HS-5 (cell line): ENCODE results near the gene SERTAD4.
"Not testable (repeated sequence)": the region's sequence is repeated elsewhere in the genome, so short reads cannot be mapped to it uniquely, and the experiment has no call there.

Source experiments
- DNase-seq: peaks from one replicate; pipeline ENCODE4 v3.0.0-alpha.2; 2012; ENCODE audit warnings: low read depth

The SERTAD4 gene

DNA sequence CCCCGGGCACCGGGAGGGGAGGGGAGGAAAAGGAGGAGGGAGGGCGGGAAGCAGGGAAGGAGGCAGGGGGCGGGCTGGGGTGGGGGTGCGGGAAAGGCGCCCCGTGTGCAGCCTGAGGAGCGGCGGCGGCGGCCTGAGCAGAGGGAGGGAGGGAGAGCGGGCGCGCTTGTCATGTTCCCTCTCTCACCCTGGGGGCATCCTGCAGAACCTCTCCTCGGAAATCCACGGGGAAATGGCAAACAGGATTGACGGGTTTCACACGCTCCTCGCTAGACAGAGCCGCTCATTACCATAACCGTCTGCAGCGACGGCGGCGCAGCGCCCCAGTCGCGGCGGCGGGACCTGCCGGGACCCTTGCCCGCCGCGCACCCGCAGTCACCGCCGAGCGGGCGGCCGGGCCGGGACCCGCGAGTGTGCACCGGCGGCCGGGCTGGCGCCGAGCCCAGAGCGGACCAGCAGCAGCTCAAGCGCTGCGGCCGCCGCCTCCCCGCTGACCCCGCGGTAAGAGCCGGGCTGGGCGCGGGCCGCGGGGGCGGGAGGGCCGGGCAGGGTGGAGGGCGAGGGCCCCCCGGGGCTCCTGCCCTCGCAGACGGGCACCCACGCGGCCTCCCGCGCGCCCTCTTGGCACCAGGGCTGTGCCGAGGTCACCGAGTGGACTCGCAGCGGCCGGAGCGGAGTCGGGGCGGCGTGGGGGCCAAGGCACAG is at the start of gene SERTAD4:
Gene SERTAD4 (plus strand): TSS at position 286 of the 705 bp plus-strand sequence. CDS start 5,165 bp downstream, outside the sequence.
- DNase-seq, result no peak

DNA sequence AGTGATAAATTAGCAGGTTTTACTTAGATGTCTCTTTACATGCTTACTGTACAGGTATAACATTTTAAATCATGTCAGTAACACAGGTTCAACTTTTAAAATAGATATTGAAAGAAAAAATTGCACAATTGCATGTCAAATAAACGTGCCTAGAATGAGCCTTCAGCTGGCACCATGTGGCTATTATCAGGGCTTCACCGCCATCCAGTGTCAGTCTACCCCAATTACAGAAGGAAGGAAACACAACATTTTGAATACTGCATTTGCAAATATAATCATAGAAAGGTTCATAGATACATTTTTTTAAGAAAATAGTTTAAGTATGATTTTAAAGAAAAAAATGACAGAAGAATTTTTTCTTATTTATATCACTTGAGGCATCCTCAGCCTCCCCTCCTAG is 47.5 kb upstream of the SERTAD4 start:
- DNase-seq, result no peak

DNA sequence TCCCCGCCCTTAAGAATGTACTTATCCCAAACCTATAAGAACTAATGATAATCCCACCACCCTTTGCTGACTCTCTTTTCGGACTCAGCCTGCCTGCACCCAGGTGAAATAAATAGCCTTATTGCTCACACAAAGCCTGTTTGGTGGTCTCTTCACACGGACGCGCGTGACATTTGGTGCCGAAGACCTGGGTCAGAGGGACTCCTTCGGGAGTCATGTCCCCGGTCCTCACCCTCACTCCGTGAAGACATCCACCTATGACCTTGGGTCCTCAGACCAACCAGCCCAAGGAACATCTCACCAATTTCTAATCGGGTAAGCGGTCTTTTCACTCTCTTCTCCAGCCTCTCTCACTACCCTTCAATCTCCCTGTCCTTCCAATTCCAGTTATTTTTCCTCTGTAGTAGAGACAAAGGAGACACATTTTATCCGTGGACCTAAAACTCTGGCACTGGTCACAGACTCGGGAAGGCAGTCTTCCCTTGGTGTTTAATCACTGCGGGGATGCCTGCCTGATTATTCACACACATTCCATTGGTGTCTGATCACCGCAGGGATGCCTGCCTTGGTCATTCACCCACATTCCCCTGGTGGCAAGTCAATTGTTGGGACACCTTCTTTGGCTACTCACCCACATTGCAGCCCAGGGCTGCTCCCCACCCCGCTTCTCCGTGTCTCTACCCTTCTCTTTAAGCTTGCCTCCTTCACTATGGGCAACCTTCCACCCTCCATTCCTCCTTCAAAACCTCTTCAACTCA is 44.6 kb upstream of the SERTAD4 start:
- peak; percentile 65 for DNase-seq

DNA sequence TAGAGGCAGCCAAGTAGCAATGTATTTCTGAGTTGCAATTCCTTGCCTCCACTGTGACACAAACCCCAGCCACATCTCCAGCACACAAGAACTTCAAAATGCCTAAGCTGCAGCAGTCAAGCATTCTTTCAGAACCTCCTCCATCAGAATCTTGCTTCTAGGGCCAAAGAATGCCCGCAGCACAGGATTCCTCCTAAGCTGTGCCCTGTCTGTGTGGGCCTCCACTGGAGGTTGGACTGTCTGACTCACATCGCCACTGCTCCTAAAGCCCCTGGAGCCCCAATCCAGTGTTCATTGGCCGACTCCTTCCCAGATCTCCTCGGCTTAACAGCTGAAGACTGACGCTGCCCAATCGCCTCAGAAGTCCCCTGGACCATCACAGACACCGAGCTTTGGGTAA is 43.2 kb upstream of the SERTAD4 start:
- DNase-seq, result no peak

DNA sequence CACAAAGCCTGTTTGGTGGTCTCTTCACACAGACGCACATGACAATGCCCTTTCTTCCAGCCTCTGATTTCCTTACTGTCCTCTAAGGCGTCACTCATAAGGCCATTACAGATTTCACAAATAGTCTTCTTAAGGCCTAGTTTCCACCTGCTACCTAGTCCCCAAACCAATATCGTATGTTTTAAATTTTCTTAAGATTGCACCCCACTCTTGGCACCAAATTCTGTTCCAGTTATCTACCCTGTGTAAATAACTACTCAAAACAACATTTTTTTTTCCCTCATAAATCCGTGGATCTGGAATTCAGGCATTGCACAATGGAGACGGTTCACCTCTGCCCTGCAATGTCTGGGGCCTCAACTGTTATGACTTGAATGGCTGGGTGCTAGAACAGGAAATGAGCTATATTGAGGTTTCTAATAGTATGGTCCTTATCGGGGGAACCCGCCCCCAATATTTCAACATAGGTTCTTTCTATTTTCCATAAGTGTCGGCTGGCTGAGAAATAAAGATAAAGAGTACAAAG is 36.9 kb upstream of the SERTAD4 start:
- no peak for DNase-seq

DNA sequence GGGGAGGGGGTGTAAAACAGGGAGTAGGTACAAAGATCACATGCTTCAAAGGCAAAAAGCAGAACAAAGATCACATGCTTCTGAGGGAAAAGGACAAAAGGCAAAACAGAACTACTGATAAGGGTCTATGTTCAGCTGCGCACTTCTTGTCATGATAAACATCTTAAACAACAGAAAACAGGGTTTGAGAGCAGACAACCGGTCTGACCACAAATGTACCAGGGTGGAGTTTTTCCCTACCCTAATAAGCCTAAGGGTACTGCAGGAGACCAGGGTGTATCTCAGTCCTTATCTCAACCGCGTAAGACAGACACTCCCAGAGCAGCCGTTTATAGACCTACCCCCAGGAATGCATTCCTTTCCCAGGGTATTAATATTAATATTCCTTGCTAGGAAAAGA is 36.3 kb upstream of the SERTAD4 start:
- not testable (repeated sequence) for DNase-seq

DNA sequence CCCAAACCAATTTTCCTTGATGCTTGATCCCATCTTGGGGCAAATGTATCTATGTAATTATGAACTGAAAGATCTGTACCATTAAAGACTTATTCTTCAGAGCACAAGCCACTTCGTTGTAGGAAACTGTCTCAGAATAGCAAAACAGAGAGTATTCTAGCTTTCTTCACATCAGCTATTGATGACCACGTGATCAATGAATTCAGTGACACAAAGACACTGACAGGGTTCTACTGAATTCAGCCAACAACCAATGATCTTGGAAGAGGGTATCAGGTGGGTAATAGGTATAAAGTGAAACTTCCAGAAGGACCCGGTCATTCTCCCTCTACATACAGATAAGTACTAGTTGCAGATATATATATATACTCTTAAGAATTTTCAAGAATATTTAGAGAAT is 33.8 kb upstream of the SERTAD4 start:
- no peak for DNase-seq

DNA sequence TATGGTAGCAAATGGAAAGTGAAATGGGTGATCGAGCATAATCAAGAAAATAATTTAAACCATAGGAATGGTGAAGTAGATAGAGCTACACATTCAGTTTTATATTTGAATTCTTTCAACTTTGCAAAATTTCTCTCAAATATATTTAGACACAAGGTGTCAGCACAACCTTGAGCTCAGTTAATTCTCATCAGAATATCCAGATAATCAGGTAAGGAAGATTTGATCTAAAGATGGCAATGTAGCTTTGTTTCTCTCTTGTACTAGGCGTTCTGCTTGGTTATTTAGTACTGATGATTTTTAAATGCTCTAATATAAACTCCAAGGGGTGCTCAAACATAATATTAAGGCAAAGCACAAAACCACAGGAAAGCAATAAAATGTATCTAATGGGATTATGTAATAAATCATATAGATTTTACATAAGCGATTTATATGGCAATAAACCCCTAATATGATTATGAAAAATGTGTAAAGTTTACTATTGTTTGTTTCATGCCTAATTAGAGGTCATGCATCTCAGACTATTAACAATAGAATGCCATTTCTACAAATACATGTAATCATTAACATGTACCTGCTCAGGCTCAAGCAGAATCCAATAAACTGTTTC is 32.4 kb upstream of the SERTAD4 start:
- DNase-seq, result no peak

DNA sequence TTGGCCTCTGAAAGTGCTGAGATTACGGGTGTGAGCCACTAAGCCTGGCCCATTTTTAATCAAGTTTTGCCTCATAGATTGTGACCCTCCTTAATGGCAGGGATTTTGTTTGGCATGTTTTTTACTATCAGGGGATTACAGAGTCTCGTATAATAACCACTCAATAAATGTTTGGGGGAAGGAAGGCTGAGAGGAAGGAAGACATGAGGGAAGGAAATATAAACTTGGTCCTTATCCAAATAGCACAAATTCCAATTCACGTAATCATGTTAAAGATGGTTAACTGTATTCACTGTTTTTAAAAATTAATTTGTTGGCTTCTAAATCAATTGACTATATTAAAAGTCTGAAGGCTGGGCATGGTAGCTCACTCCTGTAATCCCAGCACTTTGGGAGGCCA is 30.9 kb upstream of the SERTAD4 start:
- DNase-seq, result peak; percentile 33

DNA sequence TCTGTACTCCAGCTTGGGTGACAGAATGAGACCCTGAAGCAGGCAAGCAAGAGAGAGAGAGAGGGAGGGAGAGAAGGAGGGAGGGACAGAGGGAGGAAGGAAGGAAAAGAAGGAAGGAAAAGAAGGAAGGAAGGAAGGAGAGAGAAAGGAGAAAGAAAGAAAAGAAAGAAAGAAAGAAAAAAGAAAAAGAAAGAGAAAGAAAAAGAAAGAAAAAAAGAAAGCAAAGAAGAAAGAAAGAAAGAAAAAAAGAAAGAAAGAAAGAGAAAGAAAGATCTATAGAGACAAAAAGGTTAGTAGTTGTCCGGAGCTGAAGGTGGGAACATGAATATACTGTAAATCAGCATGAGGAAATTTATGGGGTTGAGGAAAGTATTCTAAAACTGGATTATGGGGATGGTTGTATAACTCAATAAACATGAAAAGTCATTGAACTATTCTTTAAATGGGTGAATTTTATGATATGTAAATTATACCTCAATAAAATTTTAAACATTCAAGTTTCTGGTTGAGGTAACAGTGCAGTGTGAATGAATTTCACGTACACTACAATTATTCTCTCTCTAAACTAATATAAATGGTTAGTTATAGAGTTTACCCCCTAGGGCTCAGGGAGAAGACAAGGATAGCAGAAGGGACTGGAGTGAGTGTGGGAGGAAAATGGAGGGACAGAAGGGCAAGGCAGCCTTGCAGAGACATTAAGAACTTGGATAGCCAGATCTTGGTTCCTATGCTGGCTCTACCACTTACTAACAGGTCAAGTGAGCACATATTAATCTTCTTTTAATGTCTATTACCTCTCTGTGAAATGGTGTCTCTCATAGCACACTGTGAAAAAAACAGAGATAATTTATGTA is 24.8 kb upstream of the SERTAD4 start:
- no peak for DNase-seq

DNA sequence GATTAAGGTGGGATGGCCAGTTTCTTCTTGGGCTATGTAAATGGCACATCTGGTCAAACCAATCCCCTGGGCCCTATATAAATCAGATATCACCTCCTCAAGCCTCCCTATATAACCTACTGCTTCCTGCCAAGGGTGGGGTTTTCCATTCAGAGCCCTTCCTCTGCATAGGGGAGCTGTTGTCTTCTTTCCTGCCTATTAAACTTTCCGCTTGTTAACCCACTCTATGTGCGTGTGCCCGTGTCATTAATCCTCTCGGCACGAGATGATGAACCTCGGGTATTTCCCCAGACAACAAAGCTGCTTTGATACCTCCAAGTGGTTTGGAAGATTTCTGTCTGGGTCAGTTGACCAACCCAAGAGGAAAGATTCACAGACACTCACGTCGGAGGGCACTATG is 19.3 kb upstream of the SERTAD4 start:
- no peak for DNase-seq

DNA sequence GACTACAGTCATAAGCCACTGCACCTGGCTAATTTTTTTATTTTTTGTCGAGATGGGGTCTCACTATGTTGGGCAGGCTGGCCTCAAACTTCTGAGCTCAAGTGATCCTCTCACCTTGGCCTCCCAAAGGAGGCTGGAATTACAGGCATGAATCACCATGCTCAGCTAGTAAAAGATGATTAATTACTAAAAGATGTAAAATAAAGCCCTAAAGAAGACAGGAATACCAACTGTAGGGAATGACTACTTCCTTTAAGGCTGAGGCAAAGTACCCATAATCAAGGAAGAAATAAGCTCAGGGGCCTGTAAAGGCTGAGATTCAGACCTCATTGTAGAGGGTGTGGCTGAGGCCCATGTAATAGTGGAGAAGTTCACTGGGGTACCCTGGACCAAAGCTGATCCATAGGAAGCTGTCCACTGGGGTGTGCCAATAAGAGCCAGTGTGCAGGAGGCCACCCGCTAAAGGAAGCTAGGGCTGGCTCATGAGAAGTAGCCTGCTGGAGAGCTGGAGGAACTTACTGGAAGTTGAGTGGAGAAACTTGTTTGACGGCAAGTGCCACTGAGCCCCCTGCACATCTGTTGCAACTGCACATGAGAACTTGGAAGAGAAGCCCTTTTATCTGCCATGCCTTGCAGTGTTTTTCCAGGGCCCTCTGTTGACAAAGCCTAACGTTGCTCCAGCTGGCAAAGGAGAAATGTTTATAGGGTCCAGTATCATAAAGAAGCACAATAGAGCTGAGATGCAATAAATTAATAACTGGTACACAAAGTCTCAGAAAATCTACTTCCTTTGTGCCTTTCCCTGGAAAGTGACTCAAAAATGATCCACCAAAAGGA is 17.8 kb upstream of the SERTAD4 start:
- no peak for DNase-seq

DNA sequence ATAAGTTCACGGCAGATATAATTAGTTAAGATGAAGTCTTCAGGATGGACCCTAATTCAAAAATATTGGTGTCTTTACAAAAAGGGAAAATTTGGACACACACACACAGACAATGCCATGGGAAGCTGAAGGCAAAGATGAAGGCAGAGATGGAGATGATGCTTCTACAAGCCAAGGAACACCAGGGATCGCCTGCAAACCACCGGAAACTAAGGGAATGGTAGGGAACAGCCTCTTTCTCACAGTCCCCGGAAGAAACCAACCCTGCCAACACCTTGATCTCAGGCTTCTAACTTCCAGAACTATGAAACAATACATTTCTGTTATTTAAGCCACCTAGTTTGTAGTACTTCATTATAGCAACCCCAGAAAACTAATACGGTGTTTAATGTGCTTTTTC is 15.1 kb upstream of the SERTAD4 start:
- DNase-seq, result no peak

DNA sequence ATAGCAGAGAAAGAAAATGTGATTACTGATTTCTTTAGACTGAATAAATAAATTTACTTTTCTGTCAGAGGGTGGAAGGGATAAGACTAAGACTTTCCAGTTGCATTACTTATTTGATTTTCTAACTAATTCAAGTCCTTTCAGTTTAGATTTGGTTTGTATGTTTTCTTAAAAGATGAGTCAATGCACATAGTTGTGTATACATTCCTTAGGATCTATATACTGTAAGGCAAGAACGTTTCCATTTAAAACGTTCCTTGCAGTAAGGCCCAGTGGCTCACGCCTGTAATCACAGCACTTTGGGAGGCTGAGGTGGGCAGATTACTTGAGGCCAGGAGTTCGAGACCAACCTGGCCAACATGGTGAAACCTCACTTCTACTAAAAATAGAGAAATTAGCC is 14.5 kb upstream of the SERTAD4 start:
- DNase-seq, result no peak

DNA sequence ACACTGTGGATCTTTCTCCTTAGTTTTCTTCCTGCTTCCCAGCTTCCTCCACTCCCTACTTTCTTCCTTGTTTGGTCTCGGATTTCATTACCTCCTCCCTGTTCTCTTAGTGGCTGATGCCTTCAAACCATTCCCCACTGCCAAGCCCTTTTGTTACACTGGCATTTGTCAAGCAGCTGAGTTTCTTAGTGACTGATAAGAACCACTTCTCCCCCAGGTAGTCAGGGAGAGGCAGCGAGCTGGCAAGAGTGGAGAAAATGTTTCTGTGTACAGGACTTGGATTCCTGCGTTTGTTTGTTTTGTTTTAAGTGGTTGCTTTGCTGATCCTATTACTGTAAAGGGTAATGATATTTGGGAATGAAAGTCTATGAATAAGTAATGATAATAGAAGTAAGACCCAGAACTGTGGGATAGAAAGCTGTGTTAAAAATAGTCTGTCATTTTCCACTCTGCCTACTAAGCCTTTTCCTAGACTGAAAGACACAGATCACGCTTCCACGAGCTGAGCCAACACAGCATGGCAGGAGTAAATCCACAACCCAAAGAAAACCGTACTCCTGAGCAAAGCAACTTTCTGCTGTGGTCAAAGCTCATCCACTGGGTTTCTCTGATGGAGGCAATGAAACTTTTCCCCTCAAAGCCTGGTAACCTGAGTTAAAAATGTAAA is 10.1 kb upstream of the SERTAD4 start:
- DNase-seq, result no peak

DNA sequence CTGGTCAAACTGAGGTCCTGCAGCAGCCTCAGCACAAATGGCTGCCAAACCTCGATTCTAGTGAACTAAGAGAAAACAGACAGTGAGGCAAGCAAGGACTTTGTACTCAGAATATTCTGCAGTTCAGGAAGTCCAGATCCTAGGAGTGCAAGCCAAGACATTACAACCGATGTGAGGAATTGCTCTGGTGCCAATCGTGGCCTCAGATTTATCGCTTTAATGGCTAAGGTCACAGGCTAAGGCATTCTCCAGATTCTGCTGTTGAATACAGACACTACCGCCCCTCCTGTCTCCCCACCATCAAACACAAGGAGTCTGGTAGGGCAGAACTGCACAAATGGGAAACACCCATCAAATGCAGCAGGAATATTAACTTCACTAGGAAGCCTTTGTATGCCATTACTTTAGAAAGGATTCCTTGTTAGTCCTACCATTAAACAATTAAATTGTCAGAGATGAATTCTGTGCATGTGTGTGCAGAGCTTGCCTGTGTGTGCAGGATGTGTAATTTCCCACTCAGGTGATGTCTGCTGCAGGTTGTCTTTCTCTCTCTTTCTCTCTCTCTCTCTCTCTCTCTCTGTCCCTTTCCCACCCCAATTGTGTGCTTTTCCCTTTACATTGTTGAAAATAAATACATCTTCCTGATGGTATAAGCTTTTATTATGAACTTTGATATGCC is 9.2 kb upstream of the SERTAD4 start:
- DNase-seq, result no peak

DNA sequence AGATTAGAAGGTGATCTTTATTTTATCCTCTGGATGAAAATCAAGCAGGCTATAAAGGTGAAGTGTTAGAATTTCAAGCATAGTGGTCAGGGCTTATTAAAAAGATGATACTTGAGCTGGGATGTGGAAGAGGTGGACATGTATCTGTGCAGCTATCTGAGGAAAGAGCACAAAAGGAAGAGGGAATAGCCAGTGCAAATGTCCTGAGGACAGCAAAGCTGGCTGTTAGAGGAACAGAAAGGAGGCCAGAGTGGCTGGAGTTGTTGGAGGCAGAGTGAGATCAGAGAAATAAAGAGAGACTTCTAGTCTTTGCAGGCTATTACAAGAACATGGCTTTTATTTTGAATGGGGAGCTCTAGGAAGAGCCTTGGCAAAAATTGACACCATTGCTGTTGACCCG is 4.4 kb upstream of the SERTAD4 start:
- DNase-seq, result no peak

DNA sequence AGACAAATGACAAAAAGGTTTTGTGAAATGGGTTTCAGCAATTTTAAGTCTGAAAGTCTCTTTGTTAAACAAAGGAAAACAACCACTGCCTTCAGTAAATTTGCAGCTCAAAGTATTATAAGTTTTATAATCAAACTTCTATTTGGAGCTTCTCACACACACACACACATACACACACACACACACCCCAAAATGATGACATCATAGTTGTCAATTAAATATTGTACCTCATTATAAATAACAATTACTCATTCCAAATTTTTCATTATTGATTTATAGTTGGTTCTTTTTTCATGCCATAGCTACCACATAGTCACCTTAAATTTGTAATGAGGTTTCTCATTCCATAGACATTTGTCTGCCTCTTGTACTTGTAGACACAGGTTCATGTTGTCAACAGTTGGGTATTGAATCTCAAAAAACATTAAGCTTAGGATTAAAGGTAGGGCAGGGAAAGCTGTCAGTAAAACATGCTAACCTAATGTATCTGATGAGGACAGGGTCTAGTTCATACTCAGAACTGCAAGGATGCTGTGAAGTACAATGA is 2.4 kb upstream of the SERTAD4 start:
- DNase-seq, result no peak

DNA sequence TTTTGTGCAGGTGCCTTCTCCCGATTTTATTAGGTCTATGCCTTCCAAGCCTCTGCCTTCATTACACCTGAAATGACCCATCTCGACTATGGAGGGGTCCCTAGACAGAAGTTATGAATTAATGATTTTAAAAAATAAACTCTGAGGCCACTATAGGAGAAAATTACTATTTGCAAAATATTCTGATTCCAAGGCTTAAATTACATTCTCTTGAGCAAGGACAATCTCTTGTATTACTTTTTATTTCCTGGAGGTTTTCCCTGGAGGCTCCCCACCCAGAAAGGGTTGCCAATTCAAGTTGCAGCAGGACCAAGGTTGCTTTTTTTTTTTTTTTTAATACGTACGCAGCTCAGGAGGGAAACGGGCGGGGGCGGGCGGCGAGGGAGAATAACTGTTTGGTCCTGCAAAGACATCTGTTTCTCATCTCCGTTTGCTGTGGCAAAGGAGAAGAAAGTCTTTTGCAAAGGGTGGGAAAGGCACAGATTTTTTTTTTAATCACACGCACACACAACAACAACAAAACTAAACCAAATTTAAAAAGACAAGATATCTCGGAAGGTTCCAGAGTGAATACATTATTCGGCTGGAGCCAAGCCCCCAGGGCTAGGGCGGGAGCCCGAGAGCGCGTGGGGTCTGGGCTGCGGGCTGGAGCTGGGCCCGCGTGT is 618 bp upstream of the SERTAD4 start:
- no peak for DNase-seq
